Measurements from ENCODE around the gene SAMD4A.

- TF ChIP-seq POLR2A (IDR thresholded peaks at IDR 0.05) = no peak
- TF ChIP-seq, protein P1, sequence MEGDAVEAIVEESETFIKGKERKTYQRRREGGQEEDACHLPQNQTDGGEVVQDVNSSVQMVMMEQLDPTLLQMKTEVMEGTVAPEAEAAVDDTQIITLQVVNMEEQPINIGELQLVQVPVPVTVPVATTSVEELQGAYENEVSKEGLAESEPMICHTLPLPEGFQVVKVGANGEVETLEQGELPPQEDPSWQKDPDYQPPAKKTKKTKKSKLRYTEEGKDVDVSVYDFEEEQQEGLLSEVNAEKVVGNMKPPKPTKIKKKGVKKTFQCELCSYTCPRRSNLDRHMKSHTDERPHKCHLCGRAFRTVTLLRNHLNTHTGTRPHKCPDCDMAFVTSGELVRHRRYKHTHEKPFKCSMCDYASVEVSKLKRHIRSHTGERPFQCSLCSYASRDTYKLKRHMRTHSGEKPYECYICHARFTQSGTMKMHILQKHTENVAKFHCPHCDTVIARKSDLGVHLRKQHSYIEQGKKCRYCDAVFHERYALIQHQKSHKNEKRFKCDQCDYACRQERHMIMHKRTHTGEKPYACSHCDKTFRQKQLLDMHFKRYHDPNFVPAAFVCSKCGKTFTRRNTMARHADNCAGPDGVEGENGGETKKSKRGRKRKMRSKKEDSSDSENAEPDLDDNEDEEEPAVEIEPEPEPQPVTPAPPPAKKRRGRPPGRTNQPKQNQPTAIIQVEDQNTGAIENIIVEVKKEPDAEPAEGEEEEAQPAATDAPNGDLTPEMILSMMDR (IDR thresholded peaks at IDR 0.05) = no peak
Measured at GRCh38 chr14:54593860-54594259, 26.9 kb downstream of the SAMD4A start.
